ENCODE results near the gene GNAO1.

The GNAO1 gene

DNA sequence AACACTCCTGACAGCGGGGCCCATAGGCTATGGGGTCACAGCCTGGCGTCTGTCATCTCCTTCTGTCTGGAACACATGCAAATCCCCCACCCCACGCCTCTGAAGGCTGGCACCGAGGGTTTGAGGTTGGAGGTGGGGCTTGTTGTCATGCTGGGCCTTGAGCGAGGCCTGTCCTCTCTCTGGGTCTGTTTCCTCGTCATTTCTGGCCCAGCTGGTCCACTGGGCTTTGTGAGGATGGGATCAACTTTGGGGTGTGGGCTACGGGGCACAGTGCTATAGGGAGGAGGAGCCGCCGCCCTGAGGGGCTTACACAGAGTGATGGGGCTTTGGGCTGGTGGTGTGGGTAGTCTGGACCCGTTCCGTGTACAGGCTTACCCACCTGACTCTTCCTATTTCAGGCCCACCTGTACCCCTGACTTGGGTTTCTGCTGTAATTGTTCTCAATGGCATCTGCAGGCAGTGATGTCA, 146.6 kb downstream of the GNAO1 start:
- no peak for ATAC-seq
- TF ChIP-seq ZC3H10 (CRISPR knock-in tag; IDR thresholded peaks at IDR 0.05), result no peak
- no peak for TF ChIP-seq TSHZ2 (CRISPR knock-in tag; IDR thresholded peaks at IDR 0.05)
- TF ChIP-seq TOX (CRISPR knock-in tag; IDR thresholded peaks at IDR 0.05; ENCODE audit: borderline replicate concordance), result no peak
- TF ChIP-seq ISL1 (CRISPR knock-in tag; IDR thresholded peaks at IDR 0.05), result no peak
- no peak for TF ChIP-seq ESRRG (CRISPR knock-in tag; IDR thresholded peaks at IDR 0.05)
- no peak for TF ChIP-seq SNAI2 (CRISPR knock-in tag; IDR thresholded peaks at IDR 0.05)
- no peak for TF ChIP-seq RARB (CRISPR knock-in tag; IDR thresholded peaks at IDR 0.05)

DNA sequence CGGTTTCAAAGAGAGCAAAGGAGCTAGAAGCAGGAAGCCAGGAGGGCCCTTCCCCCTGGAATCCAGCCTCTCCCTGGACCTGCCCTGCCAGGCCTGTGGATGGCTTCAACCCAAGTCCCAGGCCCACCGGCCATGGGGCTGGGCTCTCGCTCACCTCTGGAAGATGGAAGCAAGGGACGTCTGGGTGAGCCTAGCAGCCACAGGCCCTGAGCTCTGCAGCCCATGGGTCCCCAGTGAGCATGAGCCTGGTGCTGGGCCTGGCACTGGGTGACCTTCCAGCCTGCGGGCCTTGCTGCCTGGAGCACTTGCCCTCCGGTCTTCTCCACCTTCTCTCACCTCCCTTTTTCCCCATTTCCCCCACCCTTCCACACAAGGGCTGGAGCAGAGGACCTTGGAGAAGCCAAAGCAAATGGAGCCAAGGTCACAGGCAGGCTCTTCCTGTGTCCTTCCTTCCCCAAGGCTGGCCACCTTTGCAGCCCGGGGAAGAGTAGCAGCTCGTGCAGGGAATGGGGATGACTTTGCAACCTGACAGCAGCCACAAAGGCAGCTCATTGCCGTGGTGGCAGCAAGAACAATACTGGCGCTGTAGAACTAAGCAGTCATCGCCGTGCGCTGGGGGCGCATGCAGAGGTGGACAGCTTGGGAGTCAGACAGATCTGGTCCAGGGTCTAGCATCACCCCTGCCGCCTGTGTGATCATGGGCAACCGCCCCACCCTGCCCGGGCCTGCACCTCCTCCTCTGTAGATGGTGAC, 147.5 kb downstream of the GNAO1 start:
- TF ChIP-seq, protein P1, sequence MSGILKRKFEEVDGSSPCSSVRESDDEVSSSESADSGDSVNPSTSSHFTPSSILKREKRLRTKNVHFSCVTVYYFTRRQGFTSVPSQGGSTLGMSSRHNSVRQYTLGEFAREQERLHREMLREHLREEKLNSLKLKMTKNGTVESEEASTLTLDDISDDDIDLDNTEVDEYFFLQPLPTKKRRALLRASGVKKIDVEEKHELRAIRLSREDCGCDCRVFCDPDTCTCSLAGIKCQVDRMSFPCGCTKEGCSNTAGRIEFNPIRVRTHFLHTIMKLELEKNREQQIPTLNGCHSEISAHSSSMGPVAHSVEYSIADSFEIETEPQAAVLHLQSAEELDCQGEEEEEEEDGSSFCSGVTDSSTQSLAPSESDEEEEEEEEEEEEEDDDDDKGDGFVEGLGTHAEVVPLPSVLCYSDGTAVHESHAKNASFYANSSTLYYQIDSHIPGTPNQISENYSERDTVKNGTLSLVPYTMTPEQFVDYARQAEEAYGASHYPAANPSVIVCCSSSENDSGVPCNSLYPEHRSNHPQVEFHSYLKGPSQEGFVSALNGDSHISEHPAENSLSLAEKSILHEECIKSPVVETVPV (CRISPR knock-in tag; IDR thresholded peaks at IDR 0.05), result no peak
- TF ChIP-seq ZFP3 (CRISPR knock-in tag; IDR thresholded peaks at IDR 0.05), result no peak
- TF ChIP-seq ZC3H10 (CRISPR knock-in tag; IDR thresholded peaks at IDR 0.05), result no peak
- TF ChIP-seq ZNF8 (CRISPR knock-in tag; IDR thresholded peaks at IDR 0.05), result no peak
- no peak for TF ChIP-seq GLIS3 (CRISPR knock-in tag; IDR thresholded peaks at IDR 0.05)
- no peak for TF ChIP-seq ZNF565 (CRISPR knock-in tag; conservative IDR thresholded peaks at IDR 0.05; ENCODE audit: low read depth)
- TF ChIP-seq RARB (CRISPR knock-in tag; IDR thresholded peaks at IDR 0.05), result no peak
- no peak for TF ChIP-seq CREB5 (CRISPR knock-in tag; IDR thresholded peaks at IDR 0.05; ENCODE audit: low read depth)
- no peak for TF ChIP-seq TOX (CRISPR knock-in tag; IDR thresholded peaks at IDR 0.05; ENCODE audit: borderline replicate concordance)
- no peak for ATAC-seq

- ATAC-seq, result no peak
- TF ChIP-seq CREB5 (CRISPR knock-in tag; IDR thresholded peaks at IDR 0.05; ENCODE audit: low read depth), result no peak
- TF ChIP-seq ZNF70 (CRISPR knock-in tag; IDR thresholded peaks at IDR 0.05), result no peak
- TF ChIP-seq POU6F1 (CRISPR knock-in tag; IDR thresholded peaks at IDR 0.05; ENCODE audit: borderline replicate concordance, low read depth), result no peak
- TF ChIP-seq ZFP3 (CRISPR knock-in tag; IDR thresholded peaks at IDR 0.05), result no peak
- no peak for TF ChIP-seq ZFP30 (CRISPR knock-in tag; IDR thresholded peaks at IDR 0.05)
- no peak for TF ChIP-seq GLIS3 (CRISPR knock-in tag; IDR thresholded peaks at IDR 0.05)
- TF ChIP-seq ZNF8 (CRISPR knock-in tag; IDR thresholded peaks at IDR 0.05), result no peak
- TF ChIP-seq, protein P1 (CRISPR knock-in tag; IDR thresholded peaks at IDR 0.05), result no peak
Observed at GRCh38 chr16:56339431-56340195, 148.3 kb downstream of the GNAO1 start.
